Stimulated activated CD8-positive, alpha-beta memory T cell treated with anti-CD3 and anti-CD28 coated beads, Interleukin-12 subunit alpha, Interleukin-12 subunit beta, amount 100 ng/mL, for 24 hours (primary cell): Measurements from ENCODE around the gene ATP8A2.

Experiments
- DNase-seq: peaks from one replicate; pipeline ENCODE4 v3.0.0-alpha.2; 2020; ENCODE audit errors: extremely low read depth

Gene ATP8A2

DNA sequence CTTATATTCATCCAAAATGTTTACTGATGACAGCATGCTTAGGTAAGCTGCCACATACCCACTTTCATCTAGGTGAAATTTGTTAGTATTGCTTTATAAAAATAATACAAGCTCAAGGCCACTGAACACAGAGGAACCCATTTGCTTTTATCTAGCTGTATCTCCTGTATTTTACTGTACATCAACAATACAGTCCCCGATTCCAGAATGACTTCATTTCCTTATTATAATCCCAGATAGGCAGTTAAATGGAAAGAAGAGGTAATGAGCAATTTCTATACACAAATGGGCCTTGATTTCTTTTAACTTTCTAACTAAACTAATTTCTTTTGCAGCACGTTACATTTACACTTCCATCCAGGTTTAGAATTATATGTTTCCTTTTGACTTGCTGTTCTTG lies 593.8 kb downstream of the ATP8A2 start:
- no peak for DNase-seq

DNA sequence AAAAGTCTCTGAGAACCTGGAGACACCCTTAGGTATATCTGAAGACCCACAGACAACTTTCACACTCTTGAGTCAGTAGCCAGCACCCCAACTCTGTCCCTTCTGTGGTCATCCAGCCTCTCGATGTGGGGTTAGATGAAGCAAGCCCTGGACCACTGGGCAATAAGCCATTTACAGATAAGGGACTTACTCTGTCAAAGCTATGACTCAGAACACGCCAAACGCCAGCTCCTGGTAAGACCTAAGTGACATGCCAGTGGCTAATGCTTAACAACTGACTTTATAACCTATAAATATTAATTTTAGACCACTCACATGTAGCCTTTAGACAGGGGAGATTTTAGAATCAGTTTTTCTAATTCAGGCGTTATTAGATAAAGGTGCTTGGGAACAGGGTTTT lies 594.3 kb downstream of the ATP8A2 start:
- no peak for DNase-seq

DNA sequence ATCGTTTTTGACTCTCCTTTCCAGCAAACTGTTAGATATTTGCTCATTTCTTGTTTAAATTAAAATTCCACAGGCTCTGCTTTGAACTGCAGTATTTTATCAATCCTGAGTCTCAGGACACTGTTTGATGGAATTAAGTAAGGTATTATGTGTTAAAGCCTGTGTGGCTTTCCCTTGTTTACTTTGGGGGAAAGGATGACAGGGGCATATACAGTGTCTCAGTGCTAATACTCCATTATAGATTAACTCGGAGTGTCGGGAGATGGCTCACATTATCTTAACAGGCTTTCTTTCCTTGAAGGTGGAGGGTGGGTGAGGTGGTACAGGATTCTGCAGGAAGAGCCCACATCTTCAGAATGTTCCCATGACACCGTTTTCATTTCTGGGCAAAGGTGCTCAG lies 595.4 kb downstream of the ATP8A2 start:
- DNase-seq = no peak

DNA sequence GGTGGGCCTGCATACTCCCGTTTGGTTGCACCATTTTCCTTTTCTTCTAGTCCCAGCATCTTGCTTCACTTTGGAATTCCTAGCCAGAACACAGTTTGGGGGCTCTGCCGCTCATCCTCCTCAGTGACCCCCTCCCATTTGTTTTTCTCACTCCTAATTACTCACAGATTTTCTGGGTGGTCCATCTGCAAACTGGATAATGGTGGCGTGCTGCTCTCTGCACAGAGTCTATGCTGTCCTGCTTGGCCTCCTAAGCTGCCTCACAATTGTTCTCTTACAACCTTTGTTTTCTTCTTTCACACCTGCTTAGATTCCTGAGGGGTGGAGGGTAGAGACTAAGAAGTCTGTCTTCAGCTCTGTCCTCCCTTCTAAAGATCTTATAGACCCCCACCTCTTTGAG lies 599.3 kb downstream of the ATP8A2 start:
- no peak for DNase-seq

DNA sequence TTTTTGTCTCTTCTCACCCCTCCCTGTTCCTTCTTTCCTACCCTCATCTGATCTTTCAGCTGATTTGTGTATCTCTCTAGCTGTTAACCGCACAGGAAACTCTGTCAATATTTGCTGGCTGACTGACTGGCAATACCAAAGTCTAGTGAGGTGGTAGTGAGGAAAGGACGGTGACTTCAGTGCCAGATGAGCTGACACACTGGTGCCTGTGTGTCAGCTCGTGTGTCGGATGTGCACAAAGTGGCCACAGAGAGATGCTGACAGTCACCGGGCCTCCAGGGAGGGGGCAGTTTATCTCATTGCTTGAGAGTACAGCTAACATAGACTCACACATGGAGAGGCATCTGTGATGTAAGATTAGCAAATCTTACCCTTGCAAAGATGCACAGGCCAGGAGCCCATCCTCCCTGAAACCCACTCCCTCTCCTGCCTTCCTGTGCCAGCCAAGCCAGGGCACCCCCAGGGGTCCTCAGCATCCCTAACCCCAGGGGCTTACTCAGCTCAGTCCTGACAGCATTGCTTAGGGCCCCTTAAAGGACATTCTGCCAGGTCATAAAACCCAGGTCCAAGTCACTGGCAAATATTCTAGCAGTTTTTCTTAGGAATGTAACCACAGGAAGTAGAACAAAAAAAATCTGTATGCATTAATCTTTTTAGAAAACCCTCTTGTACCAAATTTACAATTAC lies 599.8 kb downstream of the ATP8A2 start:
- DNase-seq = no peak

DNA sequence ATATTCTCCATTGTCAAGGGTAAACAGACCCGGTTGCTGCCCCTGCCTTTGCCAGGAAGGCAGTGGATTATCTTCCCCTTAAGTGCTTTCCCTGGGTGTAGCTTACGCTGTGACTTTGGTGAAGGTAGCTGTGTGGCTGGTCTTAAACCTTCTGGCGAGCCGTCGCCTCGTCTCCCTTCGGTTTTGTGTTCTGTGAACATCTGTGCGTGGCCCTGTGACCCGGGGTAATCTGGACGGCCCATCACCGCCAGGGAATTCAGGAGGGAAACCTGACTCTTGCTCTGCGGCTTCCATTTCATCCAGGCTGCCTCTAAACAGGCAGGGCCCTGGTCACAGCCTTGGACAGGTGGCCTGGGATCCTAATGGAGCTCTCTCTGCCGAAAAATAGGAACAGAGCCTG lies 601.3 kb downstream of the ATP8A2 start:
- DNase-seq = no peak

DNA sequence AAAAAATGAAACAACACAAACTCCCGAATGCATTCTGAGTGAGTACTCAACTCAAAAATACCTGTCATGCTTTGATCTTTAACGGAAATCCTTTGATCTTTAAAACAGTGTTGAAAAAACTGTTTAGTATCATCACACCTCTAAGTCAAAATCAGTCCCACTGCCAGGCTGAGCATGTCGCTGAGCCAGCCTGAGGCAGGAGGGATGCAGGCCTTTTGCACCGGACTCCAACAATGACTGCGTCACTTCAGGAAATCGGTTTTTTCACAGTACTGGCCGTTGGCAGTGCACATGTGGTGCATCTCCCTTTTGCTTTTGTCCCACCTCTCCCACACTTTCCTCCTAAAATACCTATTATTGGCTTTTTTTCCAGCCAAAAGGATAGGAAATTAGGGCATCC lies 601.8 kb downstream of the ATP8A2 start:
- DNase-seq = no peak

DNA sequence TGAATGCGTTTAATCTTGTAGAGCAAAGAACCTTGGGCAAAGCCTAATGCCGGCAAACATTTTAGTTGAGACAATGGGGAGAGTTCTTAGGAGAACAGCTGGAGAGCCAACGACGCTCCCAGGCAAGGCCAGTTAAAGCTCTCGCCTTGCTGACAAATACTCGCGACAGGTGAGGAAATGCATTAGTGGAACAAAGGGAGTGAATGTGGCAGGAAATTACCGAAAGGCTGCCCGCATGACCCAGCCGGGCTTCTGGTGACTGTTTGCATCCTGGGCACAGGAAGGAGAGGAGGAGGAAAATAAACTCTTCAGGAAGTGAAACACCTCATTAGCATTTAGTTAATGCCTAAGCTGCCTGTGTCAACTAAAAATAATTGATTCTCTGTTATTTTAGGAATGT lies 605.4 kb downstream of the ATP8A2 start:
- no peak for DNase-seq

DNA sequence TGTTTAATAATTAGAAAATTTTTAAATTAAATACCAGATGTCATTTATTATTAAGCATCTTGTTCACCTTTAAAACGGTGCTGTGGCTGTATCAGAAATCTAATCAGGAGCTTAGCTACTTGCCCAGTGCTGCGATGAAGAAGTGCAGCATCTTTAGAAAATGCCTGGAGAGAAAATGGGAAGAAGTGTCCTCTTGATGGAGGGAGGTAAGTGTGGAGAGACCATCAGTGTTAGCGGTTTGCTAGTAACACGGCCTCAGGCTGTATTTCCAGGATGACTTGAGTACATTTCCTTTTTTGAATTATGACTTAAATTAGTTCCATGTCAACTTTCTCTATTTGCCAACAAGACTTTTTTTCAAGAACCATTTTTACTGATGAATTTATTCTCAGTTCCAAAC lies 605.9 kb downstream of the ATP8A2 start:
- no peak for DNase-seq

DNA sequence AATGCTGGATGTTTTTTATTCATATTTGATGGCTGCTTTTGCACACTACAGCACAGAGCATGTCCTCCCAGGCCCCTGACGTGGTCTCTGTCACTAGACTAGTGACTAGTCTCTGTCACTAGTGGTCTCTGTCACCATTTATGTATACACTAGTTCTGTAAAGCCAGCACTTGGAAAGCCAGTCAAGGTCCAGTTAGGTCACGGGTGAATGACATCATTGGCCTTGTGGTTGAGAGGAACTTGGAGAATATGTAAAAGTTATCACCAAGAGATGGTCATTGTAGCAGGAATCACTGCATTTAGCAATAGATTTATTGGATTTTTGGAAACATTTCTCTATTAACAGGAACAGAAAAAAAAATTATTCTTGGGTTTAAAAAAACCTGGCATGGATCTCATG lies 607.2 kb downstream of the ATP8A2 start:
- no peak for DNase-seq

DNA sequence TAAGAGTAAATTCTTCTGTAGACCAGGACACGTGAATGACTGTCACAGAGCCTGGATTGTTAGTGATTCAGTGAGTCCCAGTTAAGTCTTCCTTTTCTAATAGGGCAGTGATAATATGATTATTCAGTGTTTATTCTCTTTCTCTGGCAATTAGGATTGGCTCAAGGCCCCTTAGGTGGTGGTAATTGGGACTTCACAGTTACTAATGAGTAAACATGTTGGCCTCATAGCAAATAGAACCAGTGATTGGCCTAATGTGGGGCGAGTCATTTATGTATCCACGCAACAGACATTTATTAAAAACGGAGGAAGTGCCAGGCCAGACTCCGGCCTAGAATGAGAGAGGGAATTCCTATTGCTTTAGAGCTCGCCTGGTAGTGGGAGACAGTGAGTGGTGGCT lies 607.6 kb downstream of the ATP8A2 start:
- no peak for DNase-seq

DNA sequence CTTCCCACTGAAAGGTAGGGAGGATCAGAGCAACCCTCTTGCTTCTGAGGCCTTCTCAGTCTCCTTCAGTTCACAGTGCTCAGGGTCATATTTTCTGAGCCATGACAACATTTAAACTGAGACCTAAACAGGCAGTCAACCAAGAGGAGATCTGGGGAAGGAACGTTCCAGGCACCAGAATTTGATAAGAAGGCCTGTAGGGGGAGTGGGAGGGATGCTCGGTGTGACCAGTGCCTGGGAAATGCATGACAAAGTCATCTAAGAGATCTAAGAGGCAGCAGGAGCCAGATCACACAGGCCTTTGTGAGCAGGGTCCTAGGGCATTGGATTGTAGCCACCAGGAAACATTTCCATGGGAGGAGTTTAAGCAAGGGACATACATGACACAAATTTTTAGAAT lies 608.5 kb downstream of the ATP8A2 start:
- DNase-seq = no peak

DNA sequence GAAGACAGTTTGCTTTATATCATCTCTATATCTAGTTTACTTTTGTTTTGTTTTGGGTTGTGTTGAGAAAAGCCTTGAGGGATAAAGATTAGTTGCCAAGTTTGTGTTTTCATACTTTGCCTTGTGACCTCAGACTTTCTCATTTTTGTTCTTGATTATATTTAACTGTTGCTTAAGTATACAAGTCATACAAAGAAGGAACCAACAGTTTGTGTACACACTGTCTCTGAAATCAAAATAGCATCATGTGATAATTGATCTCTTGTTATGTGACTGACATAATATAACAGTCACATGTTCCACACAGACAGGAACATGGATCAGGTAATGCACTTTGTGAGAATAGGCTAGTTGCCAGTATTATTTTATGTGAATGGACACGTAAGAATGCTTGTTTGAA lies 609.3 kb downstream of the ATP8A2 start:
- DNase-seq = no peak

DNA sequence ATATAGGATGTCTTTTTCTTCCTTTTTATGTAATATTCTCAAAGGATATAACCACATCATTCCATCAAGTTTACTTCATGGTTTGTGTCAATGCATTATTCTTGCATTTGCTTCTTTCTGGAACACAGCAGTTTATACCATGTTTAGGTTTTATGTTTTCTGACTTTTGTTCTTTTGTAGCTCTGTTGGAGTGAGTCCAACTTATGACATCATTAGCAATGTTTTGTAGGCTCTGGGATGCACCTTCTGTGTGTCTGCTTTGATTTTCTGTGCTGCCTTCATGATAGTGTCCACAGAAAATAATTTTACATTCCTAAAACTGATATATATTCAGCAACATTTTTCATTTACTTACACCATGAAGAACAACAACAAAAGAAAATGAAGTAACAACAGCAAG lies 611.1 kb downstream of the ATP8A2 start:
- DNase-seq = no peak

DNA sequence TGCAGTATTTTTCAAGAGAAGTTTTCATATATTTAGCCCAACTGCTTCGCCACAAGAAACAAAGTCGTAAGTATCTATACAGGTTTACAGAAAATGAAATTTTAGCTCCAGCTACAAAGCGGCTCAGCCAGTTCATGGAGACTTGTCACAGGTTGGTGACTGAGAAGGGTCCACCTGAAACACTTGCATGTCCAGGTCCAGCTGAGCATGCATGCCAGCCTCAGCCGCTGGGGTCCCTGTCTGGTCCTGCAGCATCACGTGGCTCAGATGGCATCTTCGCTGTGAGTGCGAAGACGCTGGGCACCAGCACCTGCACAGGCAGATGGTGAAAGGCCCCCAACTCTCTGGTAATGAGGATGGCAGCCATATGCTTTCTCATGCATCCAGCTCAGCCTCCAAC lies 616.2 kb downstream of the ATP8A2 start:
- no peak for DNase-seq

DNA sequence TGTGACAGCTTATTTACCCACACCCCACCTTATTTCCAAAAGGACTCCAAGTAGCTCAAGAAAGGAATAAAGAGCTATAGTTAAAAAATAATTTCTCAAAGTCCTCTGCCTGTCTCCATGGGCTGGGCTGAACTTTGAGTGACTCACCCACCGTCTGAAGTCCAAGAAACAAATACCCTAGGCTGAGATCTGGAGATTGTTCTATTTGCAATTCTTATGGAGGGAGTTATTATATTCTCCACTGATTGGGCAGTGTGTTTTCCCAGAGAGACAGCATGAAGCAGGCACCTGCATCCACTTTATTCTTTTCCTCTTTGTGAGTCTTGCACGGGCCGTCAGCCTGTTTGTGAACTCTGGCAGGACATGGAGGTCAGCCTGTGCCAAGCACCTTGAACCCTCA lies 616.9 kb downstream of the ATP8A2 start:
- no peak for DNase-seq

DNA sequence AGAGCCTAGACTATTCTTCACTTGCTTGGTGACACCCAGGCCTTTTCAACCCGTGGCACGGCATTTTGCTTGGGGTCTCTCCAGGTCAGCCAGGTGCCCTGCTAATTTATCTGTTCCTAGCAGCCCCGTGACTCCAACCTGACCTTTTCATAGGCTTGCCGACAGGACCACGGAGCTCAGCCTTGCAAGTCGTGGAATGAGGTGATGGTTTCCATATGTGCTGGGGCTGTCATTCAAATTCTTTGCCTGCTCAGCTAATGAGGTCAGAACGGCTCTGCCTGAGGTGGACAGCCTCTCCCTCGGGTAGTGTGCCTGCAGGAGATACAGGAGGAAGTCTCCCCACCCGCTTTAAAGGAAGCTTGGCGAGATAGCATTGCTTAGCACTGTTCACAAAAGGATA lies 619.0 kb downstream of the ATP8A2 start:
- no peak for DNase-seq

DNA sequence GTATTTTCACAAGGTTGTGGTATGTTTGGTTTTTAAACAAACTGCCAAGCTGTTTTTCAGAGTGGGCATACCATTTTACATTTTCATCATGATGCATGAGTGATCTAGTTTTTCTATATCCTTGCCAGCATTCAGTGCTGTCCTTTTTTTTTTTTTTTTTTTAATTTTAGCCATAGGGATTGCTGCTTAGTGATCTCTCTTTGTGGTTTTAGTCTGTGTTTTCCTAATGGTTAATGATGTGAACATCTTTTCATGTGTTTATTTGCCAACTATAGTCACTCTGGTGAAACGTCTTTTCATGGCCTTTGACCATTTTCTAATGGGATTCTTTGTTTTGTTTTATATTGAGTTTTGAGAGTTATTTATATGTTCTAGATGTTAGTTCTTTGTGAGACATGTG lies 620.3 kb downstream of the ATP8A2 start:
- no peak for DNase-seq

DNA sequence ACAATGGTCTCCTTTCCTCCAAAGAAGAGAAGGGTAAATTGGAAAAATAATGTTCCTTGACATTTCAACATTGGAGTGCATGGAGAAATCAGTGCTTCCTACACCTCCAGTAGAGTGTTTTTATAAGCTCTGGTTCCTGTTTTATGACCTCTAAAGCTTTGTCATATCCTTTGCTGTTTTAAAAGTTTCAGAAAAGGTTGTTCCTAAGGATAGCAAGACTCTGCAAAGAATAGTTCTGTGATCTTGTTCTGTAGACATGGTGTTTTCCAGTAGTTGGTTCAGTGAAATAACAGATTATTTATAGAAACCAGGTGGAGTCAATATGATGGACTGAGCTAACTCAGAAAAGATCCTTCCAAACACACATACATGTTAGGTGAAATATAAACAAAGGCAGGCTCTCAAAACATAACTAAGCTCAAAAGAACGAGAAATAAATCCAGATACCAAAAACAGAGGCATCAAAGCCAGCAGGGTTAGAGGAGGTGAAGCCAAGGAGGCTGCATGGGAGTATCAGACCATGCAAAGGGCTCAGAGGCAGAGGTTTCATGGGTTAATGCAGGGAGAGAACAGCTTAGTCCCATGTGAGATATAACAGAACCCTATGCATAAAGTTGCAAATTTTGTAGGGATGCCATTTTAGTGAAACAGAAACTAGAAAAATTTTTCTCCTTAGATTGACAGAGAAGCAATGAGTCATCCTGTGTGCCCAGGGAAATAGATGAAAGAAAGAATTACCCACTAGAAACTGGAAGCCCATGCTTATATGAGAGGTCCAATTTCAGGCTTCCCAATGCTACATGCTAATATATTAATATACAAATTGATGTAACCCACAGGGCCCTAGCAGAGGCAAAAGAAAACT lies 635.7 kb downstream of the ATP8A2 start:
- no peak for DNase-seq

DNA sequence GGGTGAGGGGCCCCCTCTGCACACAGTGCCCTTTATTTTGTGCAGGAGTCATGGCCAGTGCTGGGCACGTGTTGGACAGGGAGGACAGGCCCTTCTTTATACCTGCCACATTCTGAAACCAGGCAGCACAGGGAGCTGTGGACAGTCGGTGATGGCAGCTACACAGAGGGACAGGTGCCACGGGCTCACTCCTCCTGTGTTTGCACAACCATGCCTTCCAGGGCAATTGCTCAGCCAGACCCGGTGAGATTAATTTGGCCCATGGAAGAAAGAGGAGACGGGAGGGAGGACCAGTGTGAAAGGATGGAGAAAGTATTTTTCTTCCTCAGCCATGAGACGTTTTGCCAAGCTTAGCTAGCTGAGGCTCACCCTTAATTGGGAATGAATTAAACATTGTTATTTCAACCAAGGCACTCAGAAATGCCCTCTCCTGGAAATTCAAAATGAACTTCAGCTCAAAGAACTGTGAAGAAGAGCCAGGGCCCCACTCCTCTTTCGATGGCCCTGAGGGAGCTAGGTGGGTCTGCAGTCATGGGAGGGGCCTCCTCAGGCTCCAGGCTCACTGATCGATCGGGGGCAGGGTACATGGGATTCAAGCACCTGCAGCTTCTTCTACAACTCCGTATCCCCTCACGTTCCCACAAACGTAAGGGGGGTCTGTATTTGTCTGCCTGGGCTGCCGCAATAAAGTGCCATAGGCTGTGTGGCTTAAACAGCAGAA lies 638.9 kb downstream of the ATP8A2 start:
- no peak for DNase-seq

DNA sequence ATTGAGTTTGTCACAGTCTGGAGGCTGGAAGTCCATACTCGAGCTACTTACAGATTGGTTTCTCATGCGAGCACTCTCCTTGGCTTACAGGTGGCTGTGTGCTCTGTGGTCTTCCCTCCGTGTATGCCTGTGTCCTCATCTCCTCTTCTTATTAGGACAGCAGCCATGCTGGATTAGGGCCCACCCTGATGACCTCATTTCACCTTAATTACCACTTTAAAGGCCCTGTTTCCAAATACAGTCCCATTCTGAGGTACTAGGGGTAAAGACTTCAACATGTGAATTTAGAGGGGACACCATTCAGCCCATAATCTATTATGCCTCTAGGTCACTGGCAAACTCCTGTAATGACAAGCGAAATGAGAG lies 639.4 kb downstream of the ATP8A2 start:
- no peak for DNase-seq

DNA sequence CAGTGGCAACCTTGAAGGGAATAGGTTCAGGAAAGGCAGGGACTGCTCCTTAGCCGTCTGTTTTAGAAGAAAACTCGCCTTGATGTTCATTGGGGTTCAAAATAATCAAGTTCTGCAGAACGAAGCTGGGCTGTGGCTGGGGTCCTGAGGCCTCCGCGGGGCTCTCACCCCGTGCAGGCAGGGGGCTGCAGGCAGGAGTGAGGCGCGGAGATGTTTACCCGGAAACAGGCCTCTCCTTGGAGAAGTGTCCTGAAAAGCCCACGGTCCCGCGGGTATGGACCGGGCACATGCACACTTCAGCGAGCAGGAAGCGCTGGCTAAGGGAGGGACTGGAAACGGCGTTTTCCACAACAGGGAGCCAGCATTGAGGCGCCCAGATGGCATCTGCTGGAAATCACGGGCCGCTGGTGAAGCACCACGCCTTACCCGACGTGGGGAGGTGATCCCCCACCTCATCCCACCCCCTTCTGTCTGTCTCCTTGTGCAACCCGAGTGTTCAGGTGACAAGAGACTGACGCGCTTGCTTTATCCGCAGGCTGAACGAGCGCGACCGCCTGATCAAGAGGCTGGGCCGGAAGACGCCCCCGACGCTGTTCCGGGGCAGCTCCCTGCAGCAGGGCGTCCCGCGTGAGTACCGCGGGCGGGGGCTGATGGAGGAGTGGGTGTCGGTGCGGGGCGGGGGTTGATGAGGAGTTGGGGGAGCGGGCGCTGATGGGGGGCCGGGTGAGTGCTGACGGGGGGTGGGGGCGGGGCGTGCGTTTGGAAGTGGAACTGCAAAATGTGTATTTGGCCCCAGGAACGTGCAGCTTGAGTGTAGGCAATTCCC lies 640.4 kb downstream of the ATP8A2 start:
- DNase-seq = peak; percentile 8
